Skeletal muscle satellite cell (primary cell): ENCODE results near the gene LIPF.
"Not testable (repeated sequence)": the region's sequence is repeated elsewhere in the genome, so short reads cannot be mapped to it uniquely, and the experiment has no call there.

Experiments
- H3K27me3 ChIP-seq: 2 replicates; pipeline ENCODE4 v1.7.0; 2013; ENCODE audit warnings: low read length; ENCODE audit not compliant: control insufficient read depth, insufficient read depth
- H3K36me3 ChIP-seq: 2 replicates; pipeline ENCODE4 v1.7.0; 2013; ENCODE audit warnings: mild to moderate bottlenecking, control low read depth, low read length; ENCODE audit not compliant: insufficient read depth
- H3K4me1 ChIP-seq: 2 replicates; pipeline ENCODE4 v1.7.0; 2013; ENCODE audit warnings: low read length; ENCODE audit not compliant: control insufficient read depth, insufficient read depth
- H3K4me2 ChIP-seq: 2 replicates; pipeline ENCODE4 v1.7.0; 2013; ENCODE audit warnings: mild to moderate bottlenecking, low read length
- H3K4me3 ChIP-seq: 2 replicates; pipeline ENCODE4 v1.7.0; 2013; ENCODE audit warnings: low read length
- H3K9ac ChIP-seq: 2 replicates; pipeline ENCODE4 v1.7.0; 2013; ENCODE audit warnings: mild to moderate bottlenecking, low read depth, low read length, moderate library complexity
- H3K9me3 ChIP-seq: replicated peaks from 2 replicates; pipeline ENCODE4 v1.7.0; 2013; ENCODE audit warnings: mild to moderate bottlenecking, control low read depth, low read length

Gene LIPF

DNA sequence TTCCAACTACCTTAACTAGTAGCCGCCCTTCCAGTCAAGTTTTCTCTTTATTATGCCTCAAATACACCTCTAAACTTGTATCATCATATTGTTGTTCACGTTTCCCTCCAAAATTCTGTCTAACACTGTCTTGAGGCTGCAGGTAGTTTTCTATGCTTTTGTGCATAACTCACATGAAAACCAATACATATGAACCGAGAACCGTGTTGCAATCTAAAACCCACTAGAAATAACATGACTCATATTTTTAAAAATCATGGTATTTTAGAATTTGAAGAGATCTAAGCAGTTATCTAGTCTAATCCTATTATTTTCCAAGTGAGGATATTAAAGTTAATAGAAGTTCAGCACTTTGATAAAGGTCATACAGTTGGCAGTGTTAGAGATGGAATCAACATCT, 18.2 kb downstream of the LIPF start:
- no peaks in the 10 kb centered on the region for H3K4me1 ChIP-seq
- no peak overlapping the region for H3K9ac ChIP-seq
- no peak overlapping the region for H3K4me3 ChIP-seq
- no peak overlapping the region for H3K4me2 ChIP-seq
- H3K27me3 ChIP-seq, result no peaks in the 10 kb centered on the region
- no peaks in the 10 kb centered on the region for H3K36me3 ChIP-seq
- H3K9me3 ChIP-seq, result no peaks in the 10 kb centered on the region

DNA sequence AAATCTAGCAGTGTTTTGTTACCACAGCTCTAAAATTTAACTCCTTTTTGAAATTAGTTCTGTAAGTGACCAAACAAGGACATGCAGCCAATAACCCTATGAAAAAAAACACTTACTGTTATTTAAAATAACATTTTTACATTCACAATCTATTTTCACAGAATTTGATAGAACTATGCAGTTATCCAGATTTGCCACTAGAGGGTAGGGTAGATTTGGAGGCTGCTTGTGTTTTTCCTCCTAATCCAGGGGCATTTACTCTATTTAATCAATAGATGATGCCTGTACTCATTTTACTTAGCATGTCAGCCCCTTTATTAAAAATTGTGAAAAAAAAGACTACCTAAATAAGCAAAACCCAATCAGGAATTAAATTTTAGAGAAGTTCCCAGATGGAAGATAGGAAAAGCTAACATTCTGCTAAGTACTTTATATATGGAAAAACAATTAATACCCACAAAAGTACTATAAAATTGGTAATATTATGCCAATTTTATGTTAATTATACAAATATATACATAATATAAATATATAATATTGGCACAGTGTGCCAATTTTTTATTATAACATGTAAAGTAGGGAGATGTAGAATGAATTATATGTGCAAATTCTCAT, 23.7 kb downstream of the LIPF start:
- H3K4me3 ChIP-seq, result no peak overlapping the region
- H3K27me3 ChIP-seq, result no peaks in the 10 kb centered on the region
- H3K9ac ChIP-seq, result no peak overlapping the region

GRCh38 chr10:88689366-88689765, 25.1 kb downstream of the LIPF start:
- Histone ChIP-seq H3K27me3 (no peaks in the 10 kb centered on the region), H3K9me3 (no peaks in the 10 kb centered on the region), H3K4me1 (no peaks in the 10 kb centered on the region), H3K4me3 (no peak overlapping the region), H3K9ac (no peak overlapping the region), H3K36me3 (no peaks in the 10 kb centered on the region), H3K4me2 (no peak overlapping the region)

More for the DNA sequence above, 23.7 kb downstream of the LIPF start:
- Histone ChIP-seq H3K4me2 (no peak overlapping the region), H3K36me3 (no peaks in the 10 kb centered on the region), H3K4me1 (no peaks in the 10 kb centered on the region), H3K9me3 (no peaks in the 10 kb centered on the region)

DNA sequence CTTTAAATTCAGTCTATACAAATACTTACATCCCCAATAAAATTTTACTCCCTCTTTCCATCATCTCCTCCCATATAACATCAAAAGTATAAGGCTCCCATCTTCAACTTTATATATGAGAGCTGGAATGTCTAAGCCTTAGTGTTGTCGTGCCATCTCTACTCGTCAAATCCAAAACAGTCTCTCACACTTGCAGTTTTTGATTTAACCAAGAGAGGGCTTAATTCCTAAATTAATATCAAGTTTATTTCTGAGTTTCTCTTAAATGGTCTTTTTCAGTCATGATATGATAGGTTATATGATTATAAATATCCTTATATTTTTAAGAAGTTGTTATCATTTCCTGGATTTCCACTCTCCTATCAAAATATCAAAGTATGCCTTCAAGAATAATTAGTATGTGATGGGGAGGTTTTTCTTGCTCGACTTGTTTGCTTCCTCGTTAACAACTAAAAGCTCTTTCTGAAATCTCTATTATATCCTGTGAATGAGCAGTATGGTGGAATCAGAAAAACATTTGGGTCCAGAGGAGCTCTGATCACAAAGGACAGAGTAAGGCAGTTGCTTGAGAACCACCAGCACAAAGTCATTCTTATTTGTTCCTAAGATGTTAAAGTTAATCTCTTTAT, 29.3 kb downstream of the LIPF start:
- H3K9ac ChIP-seq, result no peak overlapping the region
- H3K4me3 ChIP-seq, result no peak overlapping the region
- no peaks in the 10 kb centered on the region for H3K9me3 ChIP-seq
- no peaks in the 10 kb centered on the region for H3K27me3 ChIP-seq
- H3K36me3 ChIP-seq, result no peaks in the 10 kb centered on the region
- H3K4me1 ChIP-seq, result no peaks in the 10 kb centered on the region
- H3K4me2 ChIP-seq, result no peak overlapping the region

DNA sequence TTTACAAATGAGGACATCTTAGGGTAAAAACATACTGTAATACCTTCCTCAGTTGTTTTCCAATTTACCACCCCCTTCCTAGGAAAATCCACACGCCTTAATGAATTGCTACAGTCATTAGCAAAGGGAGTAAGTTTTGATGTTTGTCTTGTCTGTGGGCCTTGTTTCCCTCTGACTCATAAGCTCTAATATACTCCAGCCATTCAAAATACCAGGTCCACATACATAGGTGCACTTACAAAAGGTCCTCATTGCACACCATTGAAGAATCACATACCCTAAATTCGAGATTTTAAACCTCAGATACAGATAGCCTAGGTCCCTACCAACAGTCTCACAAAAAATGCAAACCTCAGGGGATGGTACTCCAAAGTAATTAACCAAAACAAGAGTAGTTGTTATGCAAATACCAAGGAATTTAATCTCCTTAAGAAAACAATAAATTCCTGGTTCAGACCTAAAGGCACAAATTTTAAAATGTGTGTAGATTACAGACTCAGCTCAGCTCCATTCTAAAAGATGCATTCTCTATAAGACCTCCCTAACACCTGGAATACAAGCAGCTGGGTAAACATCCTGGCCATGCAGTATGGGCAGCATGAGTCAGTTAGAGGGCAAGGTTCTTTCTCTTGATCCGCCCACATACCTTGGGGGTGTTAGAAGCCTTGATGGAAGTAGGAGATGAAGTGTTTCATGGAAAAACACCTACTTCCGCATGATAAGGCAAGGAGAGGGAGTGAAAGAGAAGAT, 38.8 kb downstream of the LIPF start:
- H3K9me3 ChIP-seq, result no peaks in the 10 kb centered on the region
- H3K9ac ChIP-seq, result no peak overlapping the region
- no peaks in the 10 kb centered on the region for H3K27me3 ChIP-seq
- peaks cover 26% of the 10 kb centered on the region for H3K4me1 ChIP-seq
- H3K36me3 ChIP-seq, result no peaks in the 10 kb centered on the region
- no peak overlapping the region for H3K4me2 ChIP-seq
- no peak overlapping the region for H3K4me3 ChIP-seq

GRCh38 chr10:88705958-88706357, 41.7 kb downstream of the LIPF start, which contains the start of gene LIPK:
TSS of gene LIPK (plus strand) at chr10:88706249. CDS start at chr10:88724544, 18,295 bp downstream.
- H3K27me3 ChIP-seq, result no peaks in the 10 kb centered on the region
- H3K4me2 ChIP-seq, result peak within 1 kb of the TSS; percentile 44
- H3K36me3 ChIP-seq, result no peaks in the 10 kb centered on the region
- no peaks in the 10 kb centered on the region for H3K9me3 ChIP-seq
- peaks cover 31% of the 10 kb centered on the region for H3K4me1 ChIP-seq
- H3K4me3 ChIP-seq, result no peak within 1 kb of the TSS
- H3K9ac ChIP-seq, result no peak within 1 kb of the TSS

GRCh38 chr10:88707429-88708155, 43.4 kb downstream of the LIPF start:
- no peak overlapping the region for H3K4me3 ChIP-seq
- H3K4me2 ChIP-seq, result peak overlapping the region; percentile 44
- H3K9ac ChIP-seq, result no peak overlapping the region

DNA sequence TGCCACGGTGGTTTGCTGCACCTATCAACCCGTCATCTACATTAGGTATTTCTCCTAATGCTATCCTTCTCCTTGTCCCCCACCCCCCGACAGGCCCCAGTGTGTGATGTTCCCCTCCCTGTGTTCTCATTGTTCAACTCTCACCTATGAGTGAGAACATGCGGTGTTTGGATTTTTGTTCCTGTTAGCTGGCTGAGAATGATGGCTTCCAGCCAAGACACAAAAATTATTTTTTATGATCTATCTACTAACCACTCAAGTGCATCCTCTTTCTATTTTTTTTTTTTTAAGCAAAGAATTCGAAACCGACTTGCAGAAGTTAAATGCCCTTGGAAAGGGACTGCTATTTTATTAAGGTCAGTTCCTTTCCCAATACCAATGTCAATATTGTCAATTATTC, 45.1 kb downstream of the LIPF start:
- H3K9me3 ChIP-seq, H3K4me3 ChIP-seq, H3K4me2 ChIP-seq, H3K36me3 ChIP-seq, H3K9ac ChIP-seq, H3K27me3 ChIP-seq: not testable (repeated sequence)
- peaks cover 19% of the 10 kb centered on the region for H3K4me1 ChIP-seq

More at GRCh38 chr10:88707429-88708155, 43.4 kb downstream of the LIPF start:
- Histone ChIP-seq H3K9me3 (no peaks in the 10 kb centered on the region), H3K36me3 (no peaks in the 10 kb centered on the region), H3K27me3 (no peaks in the 10 kb centered on the region), H3K4me1 (peaks cover 29% of the 10 kb centered on the region)

GRCh38 chr10:88715517-88715916, 51.3 kb downstream of the LIPF start:
- Histone ChIP-seq H3K4me2 (no peak overlapping the region), H3K27me3 (no peaks in the 10 kb centered on the region), H3K9me3 (no peaks in the 10 kb centered on the region), H3K4me3 (no peak overlapping the region), H3K4me1 (no peaks in the 10 kb centered on the region), H3K36me3 (no peaks in the 10 kb centered on the region), H3K9ac (no peak overlapping the region)

- H3K27me3 ChIP-seq, result no peaks in the 10 kb centered on the region
- H3K4me2 ChIP-seq, result no peak overlapping the region
- H3K4me3 ChIP-seq, result no peak overlapping the region
- H3K9me3 ChIP-seq, result no peaks in the 10 kb centered on the region
- H3K36me3 ChIP-seq, result no peaks in the 10 kb centered on the region
- H3K4me1 ChIP-seq, result no peaks in the 10 kb centered on the region
- no peak overlapping the region for H3K9ac ChIP-seq
Measured at GRCh38 chr10:88721392-88721791, 57.1 kb downstream of the LIPF start.

GRCh38 chr10:88725798-88726197, 61.6 kb downstream of the LIPF start:
- H3K4me1 ChIP-seq, result no peaks in the 10 kb centered on the region
- H3K4me3 ChIP-seq, result no peak overlapping the region

More at GRCh38 chr10:88725798-88726197, 61.6 kb downstream of the LIPF start:
- Histone ChIP-seq H3K27me3 (no peaks in the 10 kb centered on the region), H3K9ac (no peak overlapping the region), H3K4me2 (no peak overlapping the region), H3K36me3 (no peaks in the 10 kb centered on the region), H3K9me3 (no peaks in the 10 kb centered on the region)
